Loucy (cell line): ENCODE results near the gene DENND2A.

Experiments
- EZH2phosphoT487 ChIP-seq: fragments of 200-600 bp; IDR thresholded peaks from 2 replicates; pipeline ENCODE4 v1.6.1; 2018; ENCODE audit warnings: antibody characterized with exemption, mild to moderate bottlenecking, moderate library complexity, borderline replicate concordance
- TF ChIP-seq, protein P1 (sequence below): fragments of 200-600 bp; sonication (generic); conservative IDR thresholded peaks from 2 replicates; pipeline ENCODE4 v1.5.1; 2014; ENCODE audit warnings: mild to moderate bottlenecking, antibody characterized with exemption, low read length

DNA sequence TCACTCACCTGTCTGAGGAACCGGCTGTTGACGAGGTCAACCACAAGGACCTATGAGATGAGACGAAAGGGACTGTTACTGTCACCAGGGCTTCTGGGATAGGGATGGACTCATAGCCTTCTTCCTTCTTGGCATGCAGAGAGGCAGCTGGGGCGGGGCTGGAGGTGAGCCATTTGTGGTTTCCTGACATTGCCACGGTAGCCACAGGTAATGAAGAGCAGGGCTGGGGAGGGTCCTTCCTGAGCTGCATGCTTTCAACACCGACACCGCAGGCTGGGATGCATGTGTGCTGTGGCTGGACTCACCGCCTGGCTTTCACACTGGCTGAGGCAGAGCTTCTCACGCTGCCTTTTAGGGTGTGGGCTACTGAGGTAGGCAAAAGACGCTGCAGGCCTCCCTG lies 114.9 kb downstream of the DENND2A start:
- TF ChIP-seq, protein P1, sequence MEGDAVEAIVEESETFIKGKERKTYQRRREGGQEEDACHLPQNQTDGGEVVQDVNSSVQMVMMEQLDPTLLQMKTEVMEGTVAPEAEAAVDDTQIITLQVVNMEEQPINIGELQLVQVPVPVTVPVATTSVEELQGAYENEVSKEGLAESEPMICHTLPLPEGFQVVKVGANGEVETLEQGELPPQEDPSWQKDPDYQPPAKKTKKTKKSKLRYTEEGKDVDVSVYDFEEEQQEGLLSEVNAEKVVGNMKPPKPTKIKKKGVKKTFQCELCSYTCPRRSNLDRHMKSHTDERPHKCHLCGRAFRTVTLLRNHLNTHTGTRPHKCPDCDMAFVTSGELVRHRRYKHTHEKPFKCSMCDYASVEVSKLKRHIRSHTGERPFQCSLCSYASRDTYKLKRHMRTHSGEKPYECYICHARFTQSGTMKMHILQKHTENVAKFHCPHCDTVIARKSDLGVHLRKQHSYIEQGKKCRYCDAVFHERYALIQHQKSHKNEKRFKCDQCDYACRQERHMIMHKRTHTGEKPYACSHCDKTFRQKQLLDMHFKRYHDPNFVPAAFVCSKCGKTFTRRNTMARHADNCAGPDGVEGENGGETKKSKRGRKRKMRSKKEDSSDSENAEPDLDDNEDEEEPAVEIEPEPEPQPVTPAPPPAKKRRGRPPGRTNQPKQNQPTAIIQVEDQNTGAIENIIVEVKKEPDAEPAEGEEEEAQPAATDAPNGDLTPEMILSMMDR: no peak
- no peak for TF ChIP-seq EZH2phosphoT487
